Endothelial cell (in vitro differentiated cells): ENCODE results near the gene BCL2L13. TPM values are rescaled to one million over a fixed set of nuclear protein-coding genes. Genes with fewer than 3 reads are reported as not detected.

Experiments
- DNase-seq: peaks from one replicate; pipeline ENCODE4 v3.0.0; 2021; ENCODE audit warnings: low spot score
- H3K27ac Mint-ChIP-seq: one replicate; pipeline ENCODE4 v1.8.0; 2021; ENCODE audit warnings: mixed read lengths, inconsistent platforms; ENCODE audit not compliant: unreplicated experiment
- H3K27me3 Mint-ChIP-seq: one replicate; pipeline ENCODE4 v1.8.0; 2021; ENCODE audit warnings: mild to moderate bottlenecking, moderate library complexity, mixed read lengths, inconsistent platforms; ENCODE audit not compliant: unreplicated experiment
- H3K36me3 Mint-ChIP-seq: one replicate; pipeline ENCODE4 v1.8.0; 2021; ENCODE audit warnings: mild to moderate bottlenecking, low read depth, mixed read lengths, inconsistent platforms; ENCODE audit not compliant: unreplicated experiment
- H3K4me1 Mint-ChIP-seq: one replicate; pipeline ENCODE4 v1.8.0; 2021; ENCODE audit warnings: mild to moderate bottlenecking, mixed read lengths, inconsistent platforms; ENCODE audit not compliant: unreplicated experiment
- H3K4me3 Mint-ChIP-seq: one replicate; pipeline ENCODE4 v1.8.0; 2021; ENCODE audit warnings: mild to moderate bottlenecking, mixed read lengths, inconsistent platforms; ENCODE audit not compliant: unreplicated experiment
- H3K9me3 Mint-ChIP-seq: one replicate; pipeline ENCODE4 v1.8.0; 2021; ENCODE audit warnings: mixed read lengths, inconsistent platforms; ENCODE audit not compliant: unreplicated experiment
- long read RNA-seq: library from polyadenylated mRNA; unstranded; transcript quantifications from one replicate; pipeline ENCODE4 v2.0.0, GENCODE V29; 2020; ENCODE audit not compliant: unreplicated experiment
- total RNA-seq: library from RNA; stranded (reverse); fragmentation: NEBNext Ultra II Directional; extraction: Animal tissue kit (Norgen Biotek cat#: 25700); gene quantifications from one replicate; pipeline ENCODE4 v1.2.1, GENCODE V29; 2021; ENCODE audit not compliant: unreplicated experiment
- TF ChIP-seq, protein P1 (sequence below): fragments of 200-600 bp; sonication (generic); IDR thresholded peaks from one replicate; pipeline ENCODE4 v1.5.0; 2021; ENCODE audit warnings: antibody characterized with exemption; ENCODE audit not compliant: unreplicated experiment

The BCL2L13 gene, protein sequence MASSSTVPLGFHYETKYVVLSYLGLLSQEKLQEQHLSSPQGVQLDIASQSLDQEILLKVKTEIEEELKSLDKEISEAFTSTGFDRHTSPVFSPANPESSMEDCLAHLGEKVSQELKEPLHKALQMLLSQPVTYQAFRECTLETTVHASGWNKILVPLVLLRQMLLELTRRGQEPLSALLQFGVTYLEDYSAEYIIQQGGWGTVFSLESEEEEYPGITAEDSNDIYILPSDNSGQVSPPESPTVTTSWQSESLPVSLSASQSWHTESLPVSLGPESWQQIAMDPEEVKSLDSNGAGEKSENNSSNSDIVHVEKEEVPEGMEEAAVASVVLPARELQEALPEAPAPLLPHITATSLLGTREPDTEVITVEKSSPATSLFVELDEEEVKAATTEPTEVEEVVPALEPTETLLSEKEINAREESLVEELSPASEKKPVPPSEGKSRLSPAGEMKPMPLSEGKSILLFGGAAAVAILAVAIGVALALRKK
- 26.2 TPM for total RNA-seq
- long read RNA-seq, full-length matches to known transcripts = 9 of 14 reads
- long read RNA-seq, partial matches to known transcripts = 2 of 14 reads
- long read RNA-seq, other reads (novel, unspliced or antisense) = 3 of 14 reads

DNA sequence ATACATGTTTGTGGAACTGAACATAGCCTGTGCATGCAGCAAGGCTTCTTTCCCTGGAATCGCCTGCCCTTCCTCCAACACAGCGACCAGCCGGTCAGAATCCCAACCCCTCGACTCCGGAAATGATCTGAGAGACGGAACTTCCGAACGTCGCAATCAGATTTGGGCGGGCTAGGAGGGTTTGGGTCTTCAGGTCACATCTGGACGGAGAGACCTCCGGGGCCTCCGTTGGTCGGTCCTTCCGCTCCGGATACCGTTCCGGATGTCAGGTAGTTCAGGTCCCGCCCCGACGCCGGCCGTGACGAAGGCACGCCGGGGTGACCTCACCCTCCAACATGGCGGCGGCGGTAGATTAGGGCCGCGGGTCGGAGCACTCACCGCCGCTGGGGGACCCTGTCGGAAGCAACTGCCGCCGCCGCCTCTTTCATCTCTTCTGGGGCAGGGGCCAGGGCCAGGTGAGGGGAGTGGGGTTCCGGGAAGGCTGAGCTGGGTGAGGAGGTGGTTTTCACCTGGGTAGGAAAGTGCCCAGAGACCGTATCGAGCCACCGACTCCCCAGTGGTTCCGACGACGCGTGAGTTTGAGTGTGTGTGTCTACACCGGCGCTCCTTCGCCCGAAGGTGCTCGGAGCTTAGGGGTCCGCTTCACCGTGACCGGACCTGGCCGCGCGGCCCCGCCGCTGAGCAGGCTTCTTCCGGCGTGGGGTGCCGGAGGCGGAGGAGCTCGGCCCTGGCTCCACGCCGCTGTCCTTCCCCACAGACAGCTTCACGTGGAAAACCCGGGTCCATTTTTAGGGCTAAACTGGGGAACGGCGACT is at the start of gene BCL2L13:
BCL2L13 (plus strand) TSS at position 326 of the 815 bp plus-strand sequence. CDS start 16,955 bp downstream, outside the sequence.
- Mint-ChIP-seq H3K27me3 (peaks cover 9% of the 10 kb centered on the region), H3K27ac (peak within 1 kb of the TSS; percentile 99), H3K4me3 (peak within 1 kb of the TSS; percentile 96), H3K4me1 (peaks cover 13% of the 10 kb centered on the region), H3K36me3 (peaks cover 6% of the 10 kb centered on the region), H3K9me3 (no peaks in the 10 kb centered on the region)
- DNase-seq = peak; percentile 88
- TF ChIP-seq, protein P1, sequence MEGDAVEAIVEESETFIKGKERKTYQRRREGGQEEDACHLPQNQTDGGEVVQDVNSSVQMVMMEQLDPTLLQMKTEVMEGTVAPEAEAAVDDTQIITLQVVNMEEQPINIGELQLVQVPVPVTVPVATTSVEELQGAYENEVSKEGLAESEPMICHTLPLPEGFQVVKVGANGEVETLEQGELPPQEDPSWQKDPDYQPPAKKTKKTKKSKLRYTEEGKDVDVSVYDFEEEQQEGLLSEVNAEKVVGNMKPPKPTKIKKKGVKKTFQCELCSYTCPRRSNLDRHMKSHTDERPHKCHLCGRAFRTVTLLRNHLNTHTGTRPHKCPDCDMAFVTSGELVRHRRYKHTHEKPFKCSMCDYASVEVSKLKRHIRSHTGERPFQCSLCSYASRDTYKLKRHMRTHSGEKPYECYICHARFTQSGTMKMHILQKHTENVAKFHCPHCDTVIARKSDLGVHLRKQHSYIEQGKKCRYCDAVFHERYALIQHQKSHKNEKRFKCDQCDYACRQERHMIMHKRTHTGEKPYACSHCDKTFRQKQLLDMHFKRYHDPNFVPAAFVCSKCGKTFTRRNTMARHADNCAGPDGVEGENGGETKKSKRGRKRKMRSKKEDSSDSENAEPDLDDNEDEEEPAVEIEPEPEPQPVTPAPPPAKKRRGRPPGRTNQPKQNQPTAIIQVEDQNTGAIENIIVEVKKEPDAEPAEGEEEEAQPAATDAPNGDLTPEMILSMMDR = no peak

DNA sequence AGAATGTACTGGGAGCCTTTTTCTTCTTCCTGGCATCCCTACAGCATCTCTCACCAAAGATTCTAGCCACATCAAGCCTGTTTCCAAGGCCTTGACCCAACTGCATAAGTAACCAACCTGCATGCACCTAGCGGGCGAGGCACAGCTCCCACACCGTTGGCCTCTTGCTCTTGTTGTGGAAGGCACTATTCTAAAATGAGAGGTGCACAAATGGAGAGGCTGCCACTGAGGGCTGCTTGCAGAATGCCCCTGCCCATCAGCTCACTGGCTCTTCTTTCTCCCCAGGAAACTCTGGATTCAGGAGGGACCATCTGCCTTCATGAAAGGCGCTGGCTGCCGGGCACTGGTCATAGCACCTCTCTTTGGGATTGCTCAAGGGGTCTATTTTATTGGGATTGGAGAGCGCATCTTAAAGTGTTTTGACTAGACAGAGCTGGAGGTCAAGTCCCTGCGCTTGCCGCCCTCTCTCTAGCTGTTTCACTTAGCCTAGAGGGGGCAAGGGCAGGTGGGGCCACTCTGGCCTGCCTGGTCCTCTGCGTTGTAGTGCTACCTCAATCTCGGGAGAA is 48.7 kb upstream of the BCL2L13 start:
- H3K27me3 Mint-ChIP-seq = peaks cover 3% of the 10 kb centered on the region
- no peak for DNase-seq
- TF ChIP-seq, protein P1 = no peak
- no peaks in the 10 kb centered on the region for H3K4me1 Mint-ChIP-seq
- no peaks in the 10 kb centered on the region for H3K9me3 Mint-ChIP-seq
- H3K27ac Mint-ChIP-seq = no peak overlapping the region
- no peak overlapping the region for H3K4me3 Mint-ChIP-seq
- H3K36me3 Mint-ChIP-seq = peaks cover 36% of the 10 kb centered on the region

DNA sequence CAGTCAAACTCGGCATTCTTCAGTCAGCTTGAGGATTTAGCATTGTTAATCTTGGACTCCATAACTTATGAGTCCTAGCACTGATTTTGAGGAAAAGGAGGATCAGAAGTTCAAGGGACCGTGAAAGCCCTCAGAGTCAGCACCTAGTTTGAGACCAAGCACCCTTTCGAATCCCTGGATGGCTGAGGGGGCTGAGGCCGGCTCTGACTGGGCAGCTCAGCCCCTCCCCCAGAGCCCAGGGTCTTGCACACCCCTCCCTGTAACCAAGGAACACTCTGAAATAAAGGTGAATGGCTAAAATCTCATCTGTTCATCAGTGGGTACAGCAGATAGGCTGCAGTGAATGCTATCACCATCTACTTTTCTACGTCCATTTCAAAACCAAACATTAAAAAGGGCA is 48.0 kb upstream of the BCL2L13 start:
- Mint-ChIP-seq H3K36me3 (peaks cover 36% of the 10 kb centered on the region), H3K4me3 (peak overlapping the region; percentile 67), H3K27ac (no peak overlapping the region), H3K9me3 (no peaks in the 10 kb centered on the region), H3K27me3 (peaks cover 3% of the 10 kb centered on the region), H3K4me1 (no peaks in the 10 kb centered on the region)
- DNase-seq = no peak
- TF ChIP-seq, protein P1 = no peak

DNA sequence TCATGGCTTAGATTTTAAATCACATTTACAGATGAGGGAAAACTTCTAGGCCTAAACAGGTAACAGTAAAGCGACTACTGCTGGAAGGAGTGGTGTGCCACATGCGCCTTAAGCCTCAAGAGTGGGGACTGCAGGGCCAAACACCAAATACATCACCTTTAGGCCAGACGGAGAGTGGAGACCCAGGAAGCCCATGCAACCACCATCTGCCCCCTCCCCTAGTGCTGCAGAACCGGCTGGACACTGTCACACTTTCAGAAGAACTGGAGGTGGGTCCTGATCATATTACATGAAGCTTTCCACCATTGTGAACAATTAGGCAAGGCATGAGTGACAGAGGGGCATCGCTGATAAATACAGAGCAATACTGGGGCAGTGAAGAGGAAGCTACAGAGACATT is 46.4 kb upstream of the BCL2L13 start:
- DNase-seq = no peak

More for the DNA sequence above, 46.4 kb upstream of the BCL2L13 start:
- TF ChIP-seq, protein P1 = no peak
- Mint-ChIP-seq H3K4me3 (peak overlapping the region; percentile 33), H3K9me3 (no peaks in the 10 kb centered on the region), H3K27me3 (peaks cover 3% of the 10 kb centered on the region), H3K36me3 (peaks cover 51% of the 10 kb centered on the region), H3K27ac (no peak overlapping the region), H3K4me1 (no peaks in the 10 kb centered on the region)
